OCI-LY1 (cell line): ENCODE measurements around the gene EXOC7.

ENCODE experiments used
- CTCF ChIP-seq: fragments of 200-600 bp; sonication (generic), shearing (Covaris generic); IDR thresholded peaks from 2 replicates; pipeline ENCODE4 v1.5.1; 2017; ENCODE audit warnings: mild to moderate bottlenecking, antibody characterized with exemption, low read length, moderate library complexity, mixed read lengths
- EZH2 ChIP-seq: fragments of 200-600 bp; sonication (generic), shearing (Covaris generic); IDR thresholded peaks from 2 replicates; pipeline ENCODE4 v1.8.0; 2017; ENCODE audit warnings: borderline replicate concordance, mixed run types, mild to moderate bottlenecking, antibody characterized with exemption, low read length, moderate library complexity, mixed read lengths

- TF ChIP-seq CTCF (no peak), EZH2 (no peak)
Observed at GRCh38 chr17:76086384-76086783, 17.2 kb downstream of the EXOC7 start.
